HG03439 (cell line): ENCODE measurements around the gene ST7.
"Not testable (repeated sequence)": the region's sequence is repeated elsewhere in the genome, so short reads cannot be mapped to it uniquely, and the experiment has no call there.

ENCODE experiments used
- ATAC-seq: cut with Tn5 transposase; IDR thresholded peaks from one replicate; pipeline ENCODE4 v1.9.1; 2021; ENCODE audit warnings: mild to moderate bottlenecking, moderate library complexity; ENCODE audit not compliant: unreplicated experiment

Gene ST7

DNA sequence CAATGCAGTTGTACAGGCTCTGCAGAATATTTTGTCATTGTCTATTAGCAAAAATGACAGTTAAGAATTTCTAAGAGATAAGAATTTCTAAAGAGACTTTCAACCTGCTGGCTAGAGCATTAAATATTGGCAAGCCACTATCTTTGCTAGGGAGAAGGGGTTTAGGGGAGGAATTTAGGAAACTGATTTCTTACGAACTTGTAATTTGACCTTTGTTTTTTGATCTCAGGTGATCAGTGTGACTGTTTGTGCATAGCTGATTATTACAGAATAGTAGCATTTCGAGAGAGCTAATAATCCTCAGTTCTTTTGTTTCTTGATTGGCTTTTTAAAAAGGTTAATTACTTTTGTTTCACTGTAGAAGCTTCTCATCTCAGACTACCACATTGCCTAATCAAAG lies 68.1 kb downstream of the ST7 start:
- no peak for ATAC-seq

DNA sequence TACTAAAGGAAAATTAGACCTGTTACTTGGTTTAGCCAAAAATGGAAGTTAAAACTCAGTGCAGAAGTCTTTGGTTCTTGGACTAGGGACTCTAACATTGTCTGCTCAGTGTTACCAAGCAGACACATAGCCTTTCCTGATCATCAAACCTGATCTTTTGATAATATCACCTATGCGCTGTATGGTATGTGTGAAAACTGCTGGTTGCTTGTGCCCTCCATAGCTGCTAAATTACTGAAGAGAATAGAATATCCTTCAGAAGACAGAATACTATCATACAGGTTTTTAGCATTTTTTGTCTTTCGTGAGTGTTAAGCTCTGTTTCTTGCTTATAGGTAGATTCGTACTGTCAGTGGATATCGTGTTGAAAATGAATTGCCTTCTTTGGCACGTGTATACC lies 68.7 kb downstream of the ST7 start:
- ATAC-seq = no peak

DNA sequence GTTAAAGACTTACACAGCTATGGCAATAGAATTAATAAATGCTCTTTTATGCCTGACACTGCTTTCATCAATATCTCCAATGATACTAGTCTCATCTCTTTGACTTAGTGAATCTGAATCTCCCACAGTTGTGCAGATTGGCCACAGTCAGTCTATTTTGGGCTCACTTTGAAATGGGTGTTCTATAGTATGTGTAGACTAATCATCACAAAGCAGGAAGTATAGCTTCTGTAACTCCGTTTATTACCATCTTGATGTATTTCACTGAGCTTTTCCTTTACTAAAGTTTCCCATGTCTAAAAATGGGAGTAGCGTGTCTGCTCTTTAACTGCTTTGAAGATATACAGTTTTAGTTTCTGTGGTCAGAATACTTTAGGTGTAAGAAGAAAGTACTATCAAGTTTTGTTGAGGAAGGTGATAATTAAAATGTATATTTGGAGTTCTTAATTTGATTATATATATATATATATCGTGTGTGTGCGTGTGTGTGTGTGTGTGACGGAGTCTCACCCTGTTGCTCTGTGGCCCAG lies 70.1 kb downstream of the ST7 start:
- peak; percentile 60 for ATAC-seq

DNA sequence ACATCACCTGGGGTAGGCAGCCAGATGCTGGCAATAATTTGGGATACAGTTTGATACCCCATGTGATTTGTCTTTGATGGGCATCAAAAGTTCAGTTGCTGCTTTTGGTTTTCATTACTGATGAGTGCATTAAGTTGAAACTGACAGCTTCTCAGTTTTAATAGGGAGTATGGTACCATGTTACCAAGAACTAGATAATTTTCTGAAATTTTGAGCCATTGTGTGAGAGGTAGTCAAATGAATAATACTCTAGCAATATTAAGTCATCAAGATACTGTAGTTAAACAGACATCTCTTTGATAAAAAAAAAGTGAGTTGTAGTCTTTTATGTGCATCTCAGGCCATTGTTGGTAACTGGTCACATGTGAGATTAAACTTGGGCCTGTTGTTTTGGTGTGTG lies 71.5 kb downstream of the ST7 start:
- no peak for ATAC-seq

DNA sequence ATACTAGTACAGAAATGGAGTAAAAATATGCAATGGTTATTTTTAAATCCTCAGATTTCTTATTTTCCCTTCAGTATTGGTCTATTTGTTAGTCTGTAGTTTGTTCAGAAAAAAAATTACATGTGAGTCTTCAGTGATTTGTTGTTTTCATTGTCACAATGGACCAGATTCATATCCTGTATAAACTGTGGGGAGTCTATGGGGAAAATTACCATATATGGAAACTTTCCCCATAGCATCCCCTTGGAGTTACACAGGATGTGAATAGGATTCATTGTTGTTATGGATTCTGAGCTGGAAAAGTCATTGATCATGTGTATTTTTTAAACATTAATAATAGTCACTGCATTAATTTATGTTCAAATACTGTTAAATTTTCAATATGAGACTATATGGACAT lies 72.6 kb downstream of the ST7 start:
- ATAC-seq = no peak

DNA sequence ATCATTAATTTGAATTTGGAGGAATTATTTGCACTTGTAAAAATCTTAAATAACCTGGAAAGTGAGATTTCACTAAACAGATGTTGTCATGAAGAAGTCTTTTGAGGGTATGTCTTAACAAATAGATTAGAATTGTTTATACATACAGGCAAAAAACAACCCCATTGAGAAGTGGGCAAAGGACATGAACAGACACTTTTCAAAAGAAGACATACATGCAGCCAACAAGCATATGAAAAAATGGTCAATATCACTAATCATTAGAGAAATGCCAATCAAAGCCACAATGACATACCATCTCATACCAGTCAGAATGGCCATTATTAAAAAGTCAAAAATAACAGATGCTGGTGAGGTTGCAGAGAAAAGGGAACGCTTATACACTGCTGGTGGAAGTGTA lies 77.0 kb downstream of the ST7 start:
- not testable (repeated sequence) for ATAC-seq

DNA sequence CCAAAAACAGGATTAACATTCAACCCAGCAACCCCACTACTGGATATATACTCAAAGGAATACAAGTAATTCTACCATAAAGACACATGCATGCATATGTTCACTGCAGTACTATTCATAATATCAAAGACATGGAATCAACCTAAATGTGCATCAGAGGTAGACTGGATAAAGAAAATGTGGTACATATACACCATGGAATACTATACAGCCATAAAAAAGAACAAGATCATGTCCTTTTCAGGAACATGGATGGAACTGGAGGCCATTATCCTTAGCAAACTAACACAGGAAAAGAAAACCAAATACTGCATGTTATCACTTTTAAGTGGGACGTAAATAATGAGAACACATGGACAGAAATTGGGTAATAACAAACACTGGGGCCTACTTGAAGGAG lies 77.5 kb downstream of the ST7 start:
- ATAC-seq = not testable (repeated sequence)

DNA sequence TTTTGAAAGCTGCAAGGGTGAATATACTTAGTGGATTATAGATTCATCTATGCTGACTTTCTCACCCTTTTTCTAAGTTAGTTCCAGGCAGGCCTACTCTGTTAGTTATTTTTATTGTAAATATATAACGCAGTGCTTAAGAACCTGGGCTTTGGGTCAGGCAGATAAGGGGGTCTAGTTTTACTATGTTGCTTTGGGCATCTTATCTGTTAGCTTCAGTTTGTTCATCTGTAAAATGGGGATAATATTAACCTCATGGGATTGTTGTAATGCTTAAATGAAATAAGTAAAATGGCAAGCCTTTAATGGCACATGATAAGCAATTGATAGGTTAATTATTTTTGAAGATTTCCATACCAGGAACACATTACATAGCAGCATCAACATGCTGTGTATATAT lies 79.5 kb downstream of the ST7 start:
- ATAC-seq = no peak

DNA sequence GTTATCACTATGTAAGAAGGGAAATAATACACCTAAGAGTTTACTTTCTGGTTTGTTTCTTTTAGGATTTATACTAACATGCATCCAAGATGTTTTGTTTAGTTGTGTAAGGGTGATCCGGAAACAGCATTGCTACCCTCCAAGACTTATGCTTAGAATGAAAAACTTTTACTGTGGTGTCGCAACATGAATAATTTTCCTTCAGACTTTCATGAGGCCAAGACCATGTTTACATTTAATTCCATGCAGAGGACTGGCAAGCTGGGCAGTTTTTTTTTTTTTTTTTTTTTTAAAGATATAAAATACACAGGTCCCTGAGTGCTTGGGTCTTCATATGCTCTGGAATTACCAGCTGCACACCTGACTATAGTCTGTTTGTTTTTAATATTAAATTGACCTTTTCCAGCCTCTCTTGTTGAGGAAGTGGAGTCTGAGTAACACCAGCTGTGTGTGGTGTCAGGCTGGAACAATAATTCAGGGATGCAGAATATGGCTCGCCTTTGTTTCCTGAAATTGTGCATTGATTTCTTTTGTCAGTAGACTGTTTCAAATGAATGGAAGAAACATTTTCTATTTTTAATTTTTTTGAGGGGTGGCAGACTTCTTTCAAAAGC lies 81.7 kb downstream of the ST7 start:
- no peak for ATAC-seq

DNA sequence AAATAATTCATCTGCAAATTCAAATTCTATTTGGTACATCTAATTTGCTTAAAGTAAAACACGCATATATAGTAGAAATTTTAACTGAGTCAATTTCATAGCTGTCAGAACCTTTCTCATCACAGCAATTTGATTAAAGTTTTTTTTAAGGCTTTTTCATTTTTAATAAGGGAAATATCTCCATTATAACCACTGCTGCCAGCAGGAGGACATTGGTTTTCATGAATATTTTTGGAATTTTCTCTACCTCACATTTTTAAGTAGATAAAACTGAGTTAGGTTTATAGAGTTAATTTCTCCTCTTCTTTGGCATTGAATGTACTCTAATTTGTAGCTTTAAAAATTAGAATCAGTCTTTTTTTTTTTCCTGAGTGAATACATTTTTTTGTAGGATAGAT lies 82.2 kb downstream of the ST7 start:
- no peak for ATAC-seq

DNA sequence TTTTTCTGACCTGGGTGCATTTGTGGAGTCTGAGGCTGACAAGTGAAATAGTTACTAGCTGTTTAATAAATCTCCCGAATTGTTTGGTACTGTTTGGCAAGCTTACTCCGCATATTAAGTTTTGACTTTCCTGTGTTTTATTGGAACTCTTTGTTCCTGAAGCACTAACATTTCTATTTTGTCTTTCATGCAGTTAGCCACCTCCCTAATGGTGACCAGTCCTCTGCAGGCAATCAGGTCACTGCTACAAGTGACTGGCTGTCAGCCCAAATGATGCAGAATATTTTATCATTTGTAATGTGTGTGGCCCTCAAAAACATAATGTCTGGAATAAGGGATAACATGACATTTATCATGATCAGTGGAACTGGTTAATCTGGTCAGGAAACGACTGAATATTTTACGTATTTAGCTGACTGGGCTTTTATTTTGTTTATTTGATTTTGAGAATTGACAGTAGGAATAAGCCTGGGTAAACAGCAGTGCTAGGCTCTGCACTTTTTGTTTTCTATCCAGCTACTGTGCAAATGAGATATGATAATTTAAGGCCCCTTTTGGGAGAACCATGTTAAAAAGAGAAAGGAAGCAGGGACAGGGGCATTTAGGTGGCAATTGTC lies 82.9 kb downstream of the ST7 start:
- no peak for ATAC-seq

DNA sequence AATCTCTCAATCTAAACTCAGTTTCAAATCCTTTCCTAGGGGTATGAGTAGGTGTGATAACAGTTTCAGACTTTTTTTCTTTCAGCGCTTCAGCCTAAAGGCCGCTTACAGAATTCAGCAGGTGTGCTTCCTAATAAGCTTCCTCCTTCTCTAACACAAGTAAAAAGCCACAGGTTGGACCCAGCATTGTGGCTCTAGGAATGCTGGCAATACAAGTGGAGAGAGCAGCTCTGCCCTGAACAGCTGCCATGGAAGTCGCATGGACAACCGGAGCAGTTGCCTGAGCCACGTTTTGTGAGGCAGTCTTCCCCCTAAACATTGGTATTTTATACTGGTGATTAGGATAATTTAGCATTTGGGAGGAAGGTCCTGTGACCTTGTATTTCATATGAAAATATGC lies 83.5 kb downstream of the ST7 start:
- ATAC-seq = no peak

DNA sequence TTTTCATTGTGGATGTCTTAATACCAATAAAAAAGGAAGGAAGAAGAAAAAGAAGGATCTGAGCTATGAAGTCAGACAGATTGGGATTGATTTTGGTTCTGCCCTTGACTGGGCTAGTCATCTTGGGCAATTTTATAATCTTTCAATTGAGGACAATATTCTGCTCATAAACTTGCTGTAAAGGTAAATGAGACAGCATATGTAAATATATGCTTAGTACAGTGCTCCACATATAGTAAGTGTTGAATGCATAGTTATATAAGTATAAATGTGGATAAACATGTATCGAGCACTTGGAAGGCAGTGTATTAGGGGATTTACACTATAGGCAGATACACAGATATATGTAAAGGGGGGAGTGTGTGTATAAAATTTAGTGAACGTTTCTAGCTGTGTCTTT lies 85.1 kb downstream of the ST7 start:
- ATAC-seq = no peak

DNA sequence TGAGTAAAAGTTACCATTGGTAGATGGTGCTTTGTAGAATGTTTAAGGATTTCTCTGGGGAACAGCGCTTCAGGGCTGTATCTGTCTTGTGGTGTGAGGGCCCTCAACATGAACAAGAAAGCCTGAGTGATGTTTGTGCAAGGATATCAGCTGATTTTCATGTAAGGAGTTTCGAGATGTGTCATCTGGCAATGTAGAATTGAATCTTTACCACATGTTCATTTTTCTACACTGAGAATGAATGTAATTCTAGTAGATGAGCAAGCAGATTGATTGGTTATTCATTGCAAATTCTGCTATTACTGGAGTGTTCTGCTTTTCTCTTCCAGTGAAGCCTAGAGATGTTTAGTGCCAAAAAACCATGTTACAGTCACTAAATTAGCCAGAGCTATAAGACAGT lies 87.7 kb downstream of the ST7 start:
- ATAC-seq = peak; percentile 95

DNA sequence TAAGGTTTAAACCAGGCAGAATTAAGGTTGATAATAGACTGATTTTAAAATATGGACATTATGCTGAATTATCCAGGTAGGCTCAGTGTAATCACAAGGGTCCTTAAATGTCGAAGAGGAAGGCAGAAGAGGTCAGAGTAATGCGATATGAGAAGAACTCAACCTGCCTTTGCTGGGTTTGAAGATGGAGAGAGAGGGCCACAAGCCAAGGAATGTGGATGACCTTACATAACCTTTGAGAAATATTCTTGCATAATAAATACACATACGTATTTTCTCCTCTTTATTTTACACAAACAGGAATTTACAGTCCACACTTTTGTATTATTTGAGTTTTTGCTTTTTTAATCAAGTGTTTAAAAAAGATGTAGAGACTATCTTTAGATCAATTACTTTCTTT lies 88.5 kb downstream of the ST7 start:
- ATAC-seq = no peak

DNA sequence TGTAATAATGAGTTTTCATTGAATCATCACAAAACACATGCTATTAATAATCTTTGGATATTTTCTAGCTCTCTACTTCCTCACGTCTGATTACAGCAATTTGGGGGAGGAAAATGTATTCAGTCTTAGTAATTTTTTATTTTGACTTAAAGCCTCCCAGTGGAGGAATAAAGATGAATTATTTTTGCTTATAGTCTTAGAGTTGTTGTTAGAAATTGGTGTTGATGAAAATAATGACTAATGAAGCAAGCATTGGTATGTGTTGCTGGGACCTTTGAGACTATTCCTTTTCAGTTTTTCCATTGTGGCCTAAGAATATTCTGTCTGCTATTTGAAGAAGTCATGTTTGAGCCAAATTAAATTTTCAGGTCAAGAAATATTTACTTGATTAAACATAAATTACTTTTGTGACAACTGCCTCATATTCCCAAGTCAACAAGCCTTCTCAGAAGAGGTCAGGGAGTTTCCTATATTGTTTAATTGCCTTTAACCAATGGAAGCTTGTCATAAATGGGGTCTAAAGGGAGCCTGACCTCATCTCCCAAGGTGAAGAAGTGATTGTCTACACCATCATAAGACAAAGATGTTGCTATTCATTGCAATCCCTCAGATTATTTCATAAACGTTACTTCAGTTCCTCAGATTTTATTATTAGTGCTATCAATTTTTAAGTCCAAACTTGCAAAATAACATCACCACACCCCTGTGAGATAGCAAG lies 90.0 kb downstream of the ST7 start:
- ATAC-seq = no peak

DNA sequence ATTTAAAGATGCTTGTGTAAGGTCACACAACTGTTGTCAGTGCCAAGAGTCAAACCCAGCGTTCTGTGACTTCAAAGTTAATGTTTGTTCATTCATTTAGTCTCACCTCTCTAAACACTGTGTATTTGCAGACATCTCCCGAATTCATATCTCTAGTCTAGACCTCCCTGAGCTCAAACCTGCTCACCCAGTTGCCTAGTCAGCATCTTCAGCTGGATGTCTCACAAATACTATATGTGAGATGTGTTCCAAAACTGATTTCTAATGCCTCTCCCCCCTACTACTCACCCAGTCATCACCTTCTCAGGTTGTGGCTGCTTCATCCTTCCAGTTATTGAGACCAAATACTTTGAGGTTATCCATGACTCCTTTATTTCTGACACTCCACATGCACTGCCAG lies 91.4 kb downstream of the ST7 start:
- no peak for ATAC-seq

DNA sequence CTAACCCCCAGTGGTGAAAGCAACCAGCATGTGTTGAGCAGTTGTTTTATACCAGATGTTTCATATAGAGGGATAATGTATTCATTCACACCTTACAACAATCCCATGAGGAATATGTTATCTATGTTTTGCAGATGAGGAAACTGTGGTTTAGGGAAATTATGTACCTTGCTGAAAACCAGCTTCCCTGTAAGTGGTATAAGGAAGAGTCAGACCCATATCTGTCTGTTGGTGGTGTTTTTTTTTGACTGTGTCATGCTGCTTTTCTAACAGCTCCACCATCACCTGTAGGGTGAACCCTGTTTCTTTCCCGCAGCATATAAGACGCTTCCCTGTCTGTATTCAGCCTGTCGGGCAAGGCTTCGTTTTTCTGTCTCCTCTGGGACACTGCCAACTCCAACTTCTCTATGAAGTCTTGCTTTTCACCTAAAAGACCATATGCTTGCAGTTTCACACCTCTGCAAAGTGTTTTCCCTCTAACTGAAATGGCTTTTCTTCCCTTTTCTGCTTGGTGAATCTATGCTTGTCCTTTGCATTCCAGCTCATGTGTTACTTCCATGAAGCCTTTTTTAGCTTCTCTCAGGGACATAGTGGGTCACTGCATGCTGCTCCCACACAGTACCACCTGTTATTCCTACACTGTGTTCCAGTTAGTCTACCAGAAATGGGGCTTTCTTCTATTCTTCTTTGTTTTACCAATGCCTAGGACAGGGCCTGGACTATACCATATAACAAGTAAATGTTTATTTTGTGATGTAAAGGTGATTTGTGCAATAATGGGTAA lies 92.8 kb downstream of the ST7 start:
- no peak for ATAC-seq

DNA sequence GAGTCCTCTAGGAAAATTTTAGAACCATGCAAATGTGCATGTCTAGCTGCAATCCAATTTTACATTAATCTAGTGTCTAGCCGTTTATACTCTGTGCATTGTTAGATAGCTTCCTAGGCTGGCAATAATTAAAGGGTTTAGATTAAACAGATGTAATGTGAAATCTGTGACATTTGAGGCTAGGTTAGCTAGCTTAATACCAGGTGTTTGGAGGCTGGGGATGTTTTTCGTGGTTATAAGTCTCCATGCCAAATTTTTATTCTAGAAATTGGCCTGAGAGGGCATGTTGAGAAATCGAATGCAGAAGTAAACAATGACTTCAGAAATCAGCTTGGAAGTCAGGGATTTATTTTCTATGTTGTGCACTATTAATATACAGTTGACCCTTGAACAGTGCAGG lies 94.2 kb downstream of the ST7 start:
- no peak for ATAC-seq

DNA sequence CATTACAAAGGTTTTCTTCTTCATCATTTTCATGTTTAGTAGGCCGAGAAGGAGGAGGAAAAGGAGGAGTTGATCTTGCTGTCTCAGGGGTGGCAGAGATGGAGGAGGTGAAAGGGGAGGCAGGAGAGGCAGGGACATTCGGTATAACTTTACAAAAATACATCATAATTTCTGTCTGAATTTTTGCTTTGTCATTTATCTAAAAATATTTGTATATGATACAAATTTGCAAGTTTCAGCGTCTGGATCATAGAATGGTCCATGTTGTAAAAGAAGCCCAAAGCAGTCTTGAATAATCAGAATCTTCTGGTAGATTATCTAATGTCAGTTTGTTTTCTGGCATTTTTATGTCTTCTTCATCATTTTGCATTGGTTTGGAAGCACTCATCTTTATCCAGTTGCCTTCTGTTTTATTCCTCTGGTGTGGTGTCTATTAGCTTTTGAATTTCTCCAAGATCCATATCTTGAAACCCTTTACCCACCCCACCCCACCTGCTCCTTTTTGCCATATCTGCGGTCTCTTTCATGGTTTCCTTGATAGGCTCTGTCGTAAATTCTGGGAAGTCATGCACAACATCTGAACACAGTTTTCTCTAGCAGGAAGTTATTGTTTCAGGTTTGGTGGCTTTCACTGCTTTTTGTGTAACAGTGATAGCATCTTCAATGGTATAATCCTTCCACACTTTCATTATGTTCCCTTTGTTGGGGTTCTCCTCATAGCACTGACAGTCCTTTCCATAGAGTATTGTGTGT lies 95.0 kb downstream of the ST7 start:
- ATAC-seq = no peak

DNA sequence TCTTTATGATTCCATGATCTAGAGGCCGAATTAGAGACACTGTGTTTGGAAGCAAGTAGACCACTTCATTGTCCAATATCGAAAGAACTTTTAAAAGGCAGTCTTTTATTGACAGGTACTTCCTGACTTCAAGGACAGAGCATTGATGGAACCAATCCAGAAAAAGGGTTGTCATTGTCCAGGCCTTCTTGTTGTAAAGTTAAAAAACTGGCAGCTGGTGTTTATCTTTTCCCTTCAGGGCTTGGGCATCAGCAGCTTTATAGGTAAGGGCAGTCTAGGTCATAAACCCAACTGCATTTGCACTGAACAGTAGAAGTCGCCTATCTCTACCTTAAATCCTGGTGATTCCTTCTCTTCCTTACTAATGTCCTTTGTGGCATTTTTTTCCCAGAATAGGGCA lies 95.6 kb downstream of the ST7 start:
- no peak for ATAC-seq
